T follicular helper cell (primary cell): ENCODE measurements around the gene SUMO3.

Source experiments
- DNase-seq: peaks from one replicate; pipeline ENCODE4 v3.0.0-alpha.2; 2020; ENCODE audit warnings: low read depth
- total RNA-seq, 2 experiments: gene quantifications; one replicate each; lab custom pipeline; 2026; lab: John Stamatoyannopoulos, UW

Gene SUMO3
- total RNA-seq = 67.3 to 68.0 reads per million in 2 experiments

- DNase-seq = peak; percentile 79
These were observed at the start of gene SUMO3 for GRCh38 chr21:44817914-44818639. TSS of gene SUMO3 (minus strand) at chr21:44818062. CDS start at chr21:44817968, 94 bp downstream.

GRCh38 chr21:44867464-44867863, 49.6 kb upstream of the SUMO3 start:
- no peak for DNase-seq

- no peak for DNase-seq
These were observed 48.9 kb upstream of the SUMO3 start for GRCh38 chr21:44866780-44867179.

GRCh38 chr21:44865561-44866280, 47.9 kb upstream of the SUMO3 start:
- no peak for DNase-seq

GRCh38 chr21:44862869-44863685, 45.2 kb upstream of the SUMO3 start:
- DNase-seq = no peak

GRCh38 chr21:44858791-44859190, 40.9 kb upstream of the SUMO3 start:
- DNase-seq = no peak

GRCh38 chr21:44858291-44858690, 40.4 kb upstream of the SUMO3 start:
- no peak for DNase-seq

GRCh38 chr21:44857127-44857892, 39.4 kb upstream of the SUMO3 start:
- no peak for DNase-seq

- no peak for DNase-seq
These were observed 38.3 kb upstream of the SUMO3 start for GRCh38 chr21:44856131-44856530.

GRCh38 chr21:44855572-44855971, 37.7 kb upstream of the SUMO3 start:
- DNase-seq = no peak

- DNase-seq = no peak
These were observed 37.0 kb upstream of the SUMO3 start for GRCh38 chr21:44854664-44855446.

- DNase-seq = no peak
These were observed 36.5 kb upstream of the SUMO3 start for GRCh38 chr21:44854391-44854663.

- DNase-seq = no peak
These were observed 35.9 kb upstream of the SUMO3 start for GRCh38 chr21:44853601-44854390.

GRCh38 chr21:44850905-44851657, 33.2 kb upstream of the SUMO3 start:
- no peak for DNase-seq

GRCh38 chr21:44850208-44850800, 32.4 kb upstream of the SUMO3 start:
- DNase-seq = no peak

- DNase-seq = no peak
These were observed 31.8 kb upstream of the SUMO3 start for GRCh38 chr21:44849616-44850130.

- no peak for DNase-seq
These were observed 31.1 kb upstream of the SUMO3 start for GRCh38 chr21:44848821-44849521.
